Activated CD8-positive, alpha-beta T cell treated with anti-CD3 and anti-CD28 coated beads for 36 hours (primary cell): ENCODE measurements around the gene TTC38. TPM values are rescaled to one million over a fixed set of nuclear protein-coding genes. Genes with fewer than 3 reads are reported as not detected.

Experiments
- ATAC-seq: fragments of 200-7000 bp; cut with Tn5 transposase; one replicate; pipeline ENCODE4 v1.10.0; 2021; ENCODE audit warnings: mild to moderate bottlenecking, moderate library complexity
- CTCF ChIA-PET: fragments of 350-600 bp; sonication (Branson Sonifier 250); formaldehyde crosslinking; loops from one replicate; lab custom pipeline; 2021; ENCODE audit warnings: antibody characterized with exemption; lab: Charles Lee
- POLR2A ChIA-PET: fragments of 350-600 bp; sonication (Branson Sonifier 250); formaldehyde crosslinking; loops from one replicate; lab custom pipeline; 2021; ENCODE audit warnings: antibody characterized with exemption; lab: Charles Lee
- DNase-seq: peaks from one replicate; pipeline ENCODE4 v3.0.0-alpha.2; 2020
- H3K27ac Mint-ChIP-seq: one replicate; pipeline ENCODE4 v1.8.0; 2021; ENCODE audit warnings: mild to moderate bottlenecking, mixed read lengths
- H3K27me3 Mint-ChIP-seq: one replicate; pipeline ENCODE4 v1.8.0; 2021; ENCODE audit warnings: mixed read lengths
- H3K36me3 Mint-ChIP-seq: one replicate; pipeline ENCODE4 v1.8.0; 2021; ENCODE audit warnings: low read depth, mixed read lengths
- H3K4me1 Mint-ChIP-seq: one replicate; pipeline ENCODE4 v1.8.0; 2021; ENCODE audit warnings: low read depth, mixed read lengths
- H3K4me3 Mint-ChIP-seq: one replicate; pipeline ENCODE4 v1.8.0; 2021; ENCODE audit warnings: mild to moderate bottlenecking, moderate library complexity, mixed read lengths
- H3K9me3 Mint-ChIP-seq: one replicate; pipeline ENCODE4 v1.8.0; 2021; ENCODE audit warnings: mixed read lengths
- CTCF ChIP-seq: fragments of 200-600 bp; IDR thresholded peaks from one replicate; pipeline ENCODE4 v1.8.0; 2022; ENCODE audit warnings: antibody characterized with exemption, mild to moderate bottlenecking
- intact Hi-C: fragments of 100-400 bp; cut with micrococcal nuclease; formaldehyde crosslinking; loops from one replicate; pipeline ENCODE4 v1.10.0; 2022
- total RNA-seq, 2 experiments: library from RNA; stranded (reverse); gene quantifications; one replicate each; pipeline ENCODE4 v1.2.3, GENCODE V29; 2021

TTC38 gene
- total RNA-seq, 2 experiments from 2014 or later = 9.0 to 11.9 TPM

- intact Hi-C loops = loop anchor here (5.0 kb wide), 1 partner anchor 172 kb away; no protein-coding TSS in a partner anchor
- DNase-seq (no peak), ATAC-seq (no peak)
- CTCF ChIA-PET = interaction anchor here (2.1 kb wide), 1 partner anchor 173 kb away, joined by 8 read pairs; no protein-coding TSS in a partner anchor
- no peak for TF ChIP-seq CTCF
- Mint-ChIP-seq H3K4me3 (peak overlapping the region; percentile 91), H3K36me3 (peaks cover 25% of the 10 kb centered on the region), H3K9me3 (no peaks in the 10 kb centered on the region), H3K4me1 (peaks cover 23% of the 10 kb centered on the region), H3K27me3 (peaks cover 4% of the 10 kb centered on the region), H3K27ac (no peak overlapping the region)
- POLR2A ChIA-PET = interaction anchor here (1.3 to 1.7 kb wide), 2 partner anchors 30 to 33 kb away, joined by 3 to 4 read pairs; no protein-coding TSS in a partner anchor
These were observed 27.0 kb downstream of the TTC38 start for GRCh38 chr22:46294784-46295183.

- TF ChIP-seq CTCF = no peak
- intact Hi-C loops = loop anchor here (5.0 kb wide), 1 partner anchor 173 kb away; no protein-coding TSS in a partner anchor
- DNase-seq (no peak), ATAC-seq (no peak)
- H3K4me3 Mint-ChIP-seq = peak overlapping the region; percentile 91
- ChIA-PET POLR2A (interaction anchor here (1.3 to 2.4 kb wide), 6 partner anchors 19 to 161 kb away, joined by 3 to 7 read pairs (median 4); partner anchors contain the start of genes CDPF1 and PPARA), CTCF (interaction anchor here (1.6 to 2.1 kb wide), 4 partner anchors 45 to 289 kb away, joined by 4 to 8 read pairs (median 6); partner anchors contain the start of gene CDPF1)
- no peaks in the 10 kb centered on the region for H3K9me3 Mint-ChIP-seq
- H3K27me3 Mint-ChIP-seq = peaks cover 4% of the 10 kb centered on the region
- H3K36me3 Mint-ChIP-seq = peaks cover 29% of the 10 kb centered on the region
- peak overlapping the region; percentile 94 for H3K27ac Mint-ChIP-seq
- peaks cover 23% of the 10 kb centered on the region for H3K4me1 Mint-ChIP-seq
These were observed 27.6 kb downstream of the TTC38 start for GRCh38 chr22:46295277-46295971.

GRCh38 chr22:46296257-46297150 is 28.7 kb downstream of the TTC38 start, which contains the start of gene GTSE1:
TSS of gene GTSE1 (plus strand) at chr22:46296870. CDS start at chr22:46297401, 531 bp downstream.
- ChIA-PET CTCF (interaction anchor here (0.7 to 2.1 kb wide), 7 partner anchors 8 to 302 kb away, joined by 3 to 8 read pairs (median 4); partner anchors contain the start of gene CDPF1), POLR2A (interaction anchor here (0.6 to 2.4 kb wide), 10 partner anchors 10 to 162 kb away, joined by 3 to 7 read pairs (median 4); partner anchors contain the start of genes CDPF1 and PPARA)
- DNase-seq (peak; percentile 99), ATAC-seq (peak; percentile 98)
- no peaks in the 10 kb centered on the region for H3K9me3 Mint-ChIP-seq
- H3K27me3 Mint-ChIP-seq = peaks cover 4% of the 10 kb centered on the region
- H3K4me1 Mint-ChIP-seq = peaks cover 23% of the 10 kb centered on the region
- peak within 1 kb of the TSS; percentile 94 for H3K27ac Mint-ChIP-seq
- peak; percentile 11 for TF ChIP-seq CTCF
- peaks cover 38% of the 10 kb centered on the region for H3K36me3 Mint-ChIP-seq
- intact Hi-C loops = loop anchor here (5.0 kb wide), 1 partner anchor 174 kb away; no protein-coding TSS in a partner anchor
- peak within 1 kb of the TSS; percentile 91 for H3K4me3 Mint-ChIP-seq

GRCh38 chr22:46297151-46297812 is 29.5 kb downstream of the TTC38 start:
- Mint-ChIP-seq H3K4me1 (peaks cover 23% of the 10 kb centered on the region), H3K4me3 (peak overlapping the region; percentile 91), H3K27ac (peak overlapping the region; percentile 9), H3K36me3 (peaks cover 36% of the 10 kb centered on the region), H3K9me3 (no peaks in the 10 kb centered on the region), H3K27me3 (peaks cover 4% of the 10 kb centered on the region)
- ChIA-PET POLR2A (interaction anchor here (1.7 to 2.4 kb wide), 2 partner anchors 10 to 146 kb away, joined by 3 to 7 read pairs; partner anchors contain the start of gene PPARA), CTCF (interaction anchor here (0.9 kb wide), 1 partner anchor 303 kb away, joined by 3 read pairs; no protein-coding TSS in a partner anchor)
- TF ChIP-seq CTCF = no peak
- ATAC-seq (peak; percentile 8), DNase-seq (peak; percentile 49)
- intact Hi-C loops = loop anchor here (5.0 kb wide), 1 partner anchor 175 kb away; no protein-coding TSS in a partner anchor
